Activated T-cell treated with anti-CD3 and anti-CD28 coated beads for 1 hour (primary cell): ENCODE measurements around the gene RPLP2.

Experiments used
- DNase-seq: peaks from one replicate; pipeline ENCODE4 v3.0.0-alpha.2; 2020; ENCODE audit warnings: low read depth

RPLP2 gene

GRCh38 chr11:803770-804598, 5.8 kb upstream of the RPLP2 start:
- DNase-seq, result no peak

- DNase-seq, result no peak
Measured at GRCh38 chr11:804599-804964, 5.2 kb upstream of the RPLP2 start.

- no peak for DNase-seq
Measured at GRCh38 chr11:808427-809286, 1.1 kb upstream of the RPLP2 start.

- no peak for DNase-seq
Measured at GRCh38 chr11:810040-810567, 337 bp downstream of the RPLP2 start.

GRCh38 chr11:811446-812245, 1.9 kb downstream of the RPLP2 start:
- DNase-seq, result no peak

GRCh38 chr11:812390-812789, 2.6 kb downstream of the RPLP2 start:
- DNase-seq, result no peak

GRCh38 chr11:813072-813455, 3.3 kb downstream of the RPLP2 start:
- DNase-seq, result no peak

- DNase-seq, result no peak
Measured at GRCh38 chr11:813456-814096, 3.8 kb downstream of the RPLP2 start.

- DNase-seq, result no peak
Measured at GRCh38 chr11:815675-816432, 6.1 kb downstream of the RPLP2 start.

- DNase-seq, result no peak
Measured at GRCh38 chr11:816433-816779, 6.6 kb downstream of the RPLP2 start.

- no peak for DNase-seq
Measured at GRCh38 chr11:818396-819128, 8.8 kb downstream of the RPLP2 start, which contains the start of gene PNPLA2. PNPLA2 (plus strand) TSS chr11:818914; CDS start chr11:819719, 805 bp downstream.

- peak; percentile 93 for DNase-seq
Measured at GRCh38 chr11:819129-819931, 9.6 kb downstream of the RPLP2 start.

- DNase-seq, result peak; percentile 95
Measured at GRCh38 chr11:819943-820649, 10.3 kb downstream of the RPLP2 start.

GRCh38 chr11:820655-821511, 11.1 kb downstream of the RPLP2 start:
- no peak for DNase-seq

GRCh38 chr11:821512-822371, 12.0 kb downstream of the RPLP2 start:
- DNase-seq, result no peak

- DNase-seq, result no peak
Measured at GRCh38 chr11:823441-824291, 13.9 kb downstream of the RPLP2 start.
